SK-N-SH (cell line): ENCODE data around the gene VPS26A.

Experiments used
- CHD2 ChIP-seq: fragments of 150-350 bp; IDR thresholded peaks from 2 replicates; pipeline ENCODE4 v1.6.1; 2018; ENCODE audit warnings: low read length; ENCODE audit not compliant: partially characterized antibody
- CTCF ChIP-seq: fragments of 200-600 bp; sonication (generic); IDR thresholded peaks from 2 replicates; pipeline ENCODE4 v1.6.1; 2017; ENCODE audit warnings: antibody characterized with exemption, mild to moderate bottlenecking, moderate library complexity
- EP300 ChIP-seq, 2 experiments: IDR thresholded peaks; 2 replicates each; pipeline versions ENCODE4 v1.4.0 to v1.6.1; 2012; ENCODE audit warnings: borderline replicate concordance in 1 of 2, low read depth in 1 of 2, low read length in 1 of 2
- JUND ChIP-seq: IDR thresholded peaks from 2 replicates; pipeline ENCODE4 v1.4.0; 2012
- MAX ChIP-seq: IDR thresholded peaks from 2 replicates; pipeline ENCODE4 v1.4.0; 2012; ENCODE audit warnings: low read depth
- MEF2A ChIP-seq: IDR thresholded peaks from 2 replicates; pipeline ENCODE4 v1.4.0; 2012; ENCODE audit warnings: low read depth, borderline replicate concordance
- RFX5 ChIP-seq: IDR thresholded peaks from 2 replicates; pipeline ENCODE4 v1.6.1; 2012; ENCODE audit warnings: mild to moderate bottlenecking, improper control_type of control experiment, low read length
- RXRA ChIP-seq: IDR thresholded peaks from 2 replicates; pipeline ENCODE4 v1.4.0; 2012; ENCODE audit warnings: low read depth, mild to moderate bottlenecking, borderline replicate concordance
- SIN3A ChIP-seq: IDR thresholded peaks from 2 replicates; pipeline ENCODE4 v1.6.1; 2012; ENCODE audit warnings: low read depth, mild to moderate bottlenecking, low read length, moderate library complexity, borderline replicate concordance
- TAF1 ChIP-seq: IDR thresholded peaks from 2 replicates; pipeline ENCODE4 v1.6.1; 2012; ENCODE audit warnings: low read depth, mild to moderate bottlenecking, low read length, moderate library complexity, borderline replicate concordance
- TF ChIP-seq, protein P1 (sequence below): fragments of 150-350 bp; IDR thresholded peaks from 2 replicates; pipeline ENCODE4 v1.6.1; 2016; ENCODE audit warnings: mild to moderate bottlenecking, low read depth, low read length

- TF ChIP-seq SIN3A (no peak), EP300 (IDR thresholded peaks at IDR 0.05; ENCODE audit: borderline replicate concordance in 1 of 2, low read depth in 1 of 2, low read length in 1 of 2) (no peak), CTCF (no peak), MAX (no peak), JUND (no peak), MEF2A (no peak), RXRA (no peak), CHD2 (no peak), TAF1 (no peak), RFX5 (no peak)
- TF ChIP-seq, protein P1, sequence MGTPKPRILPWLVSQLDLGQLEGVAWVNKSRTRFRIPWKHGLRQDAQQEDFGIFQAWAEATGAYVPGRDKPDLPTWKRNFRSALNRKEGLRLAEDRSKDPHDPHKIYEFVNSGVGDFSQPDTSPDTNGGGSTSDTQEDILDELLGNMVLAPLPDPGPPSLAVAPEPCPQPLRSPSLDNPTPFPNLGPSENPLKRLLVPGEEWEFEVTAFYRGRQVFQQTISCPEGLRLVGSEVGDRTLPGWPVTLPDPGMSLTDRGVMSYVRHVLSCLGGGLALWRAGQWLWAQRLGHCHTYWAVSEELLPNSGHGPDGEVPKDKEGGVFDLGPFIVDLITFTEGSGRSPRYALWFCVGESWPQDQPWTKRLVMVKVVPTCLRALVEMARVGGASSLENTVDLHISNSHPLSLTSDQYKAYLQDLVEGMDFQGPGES, result no peak
Observed at GRCh38 chr10:69088471-69088769, 35.6 kb upstream of the VPS26A start.
